Stimulated activated memory B cell treated with anti-CD40 and anti-IgM and Interleukin-4, amounts not matched to agents 10 μg/mL and 1 μg/mL and 100 μg/mL, for 72 hours (primary cell): ENCODE results near the gene DUSP8.

Experiments
- ATAC-seq: fragments of 150-1000 bp; cut with Tn5 transposase; 2 replicates; pipeline ENCODE4 v1.10.0; 2021
- H3K27ac Mint-ChIP-seq: one replicate; pipeline ENCODE4 v1.8.0; 2022; ENCODE audit warnings: mild to moderate bottlenecking, mixed read lengths
- H3K27me3 Mint-ChIP-seq: one replicate; pipeline ENCODE4 v1.8.0; 2022; ENCODE audit warnings: mixed read lengths
- H3K36me3 Mint-ChIP-seq: one replicate; pipeline ENCODE4 v1.8.0; 2022; ENCODE audit warnings: mixed read lengths
- H3K4me1 Mint-ChIP-seq: one replicate; pipeline ENCODE4 v1.8.0; 2022; ENCODE audit warnings: mixed read lengths
- H3K4me3 Mint-ChIP-seq: one replicate; pipeline ENCODE4 v1.8.0; 2022; ENCODE audit warnings: mild to moderate bottlenecking, moderate library complexity, mixed read lengths
- H3K9me3 Mint-ChIP-seq: one replicate; pipeline ENCODE4 v1.8.0; 2022; ENCODE audit warnings: mixed read lengths

Gene DUSP8

GRCh38 chr11:1540074-1540473 is 32.0 kb downstream of the DUSP8 start:
- no peak for ATAC-seq
- H3K27ac Mint-ChIP-seq: no peak overlapping the region
- H3K36me3 Mint-ChIP-seq: peaks cover 3% of the 10 kb centered on the region
- no peaks in the 10 kb centered on the region for H3K9me3 Mint-ChIP-seq
- peaks cover 12% of the 10 kb centered on the region for H3K4me1 Mint-ChIP-seq
- no peak overlapping the region for H3K4me3 Mint-ChIP-seq
- peaks cover 48% of the 10 kb centered on the region for H3K27me3 Mint-ChIP-seq

- H3K27me3 Mint-ChIP-seq: peaks cover 45% of the 10 kb centered on the region
- no peaks in the 10 kb centered on the region for H3K9me3 Mint-ChIP-seq
- H3K36me3 Mint-ChIP-seq: peaks cover 12% of the 10 kb centered on the region
- H3K4me3 Mint-ChIP-seq: no peak overlapping the region
- H3K27ac Mint-ChIP-seq: no peak overlapping the region
- ATAC-seq: no peak
- peaks cover 23% of the 10 kb centered on the region for H3K4me1 Mint-ChIP-seq
These were observed 33.9 kb downstream of the DUSP8 start for GRCh38 chr11:1538153-1538552.

- no peaks in the 10 kb centered on the region for H3K9me3 Mint-ChIP-seq
- ATAC-seq: no peak
- peaks cover 32% of the 10 kb centered on the region for H3K4me1 Mint-ChIP-seq
- peaks cover 21% of the 10 kb centered on the region for H3K36me3 Mint-ChIP-seq
- H3K27me3 Mint-ChIP-seq: peaks cover 33% of the 10 kb centered on the region
- H3K27ac Mint-ChIP-seq: no peak overlapping the region
- no peak overlapping the region for H3K4me3 Mint-ChIP-seq
These were observed 35.8 kb downstream of the DUSP8 start for GRCh38 chr11:1536065-1536843.

GRCh38 chr11:1534682-1535081 is 37.4 kb downstream of the DUSP8 start:
- Mint-ChIP-seq H3K27ac (no peak overlapping the region), H3K4me1 (peaks cover 34% of the 10 kb centered on the region), H3K36me3 (peaks cover 22% of the 10 kb centered on the region), H3K4me3 (no peak overlapping the region), H3K9me3 (no peaks in the 10 kb centered on the region), H3K27me3 (peaks cover 18% of the 10 kb centered on the region)
- ATAC-seq: no peak

GRCh38 chr11:1534171-1534570 is 37.9 kb downstream of the DUSP8 start:
- H3K4me3 Mint-ChIP-seq: no peak overlapping the region
- H3K36me3 Mint-ChIP-seq: peaks cover 22% of the 10 kb centered on the region
- no peak for ATAC-seq
- H3K4me1 Mint-ChIP-seq: peaks cover 37% of the 10 kb centered on the region
- peaks cover 13% of the 10 kb centered on the region for H3K27me3 Mint-ChIP-seq
- no peak overlapping the region for H3K27ac Mint-ChIP-seq
- no peaks in the 10 kb centered on the region for H3K9me3 Mint-ChIP-seq

- H3K4me1 Mint-ChIP-seq: peaks cover 40% of the 10 kb centered on the region
- H3K9me3 Mint-ChIP-seq: no peaks in the 10 kb centered on the region
- H3K4me3 Mint-ChIP-seq: no peak overlapping the region
- ATAC-seq: no peak
- no peak overlapping the region for H3K27ac Mint-ChIP-seq
- H3K27me3 Mint-ChIP-seq: peaks cover 4% of the 10 kb centered on the region
- H3K36me3 Mint-ChIP-seq: peaks cover 22% of the 10 kb centered on the region
These were observed 38.7 kb downstream of the DUSP8 start for GRCh38 chr11:1533342-1533725.

GRCh38 chr11:1532606-1533341 is 39.3 kb downstream of the DUSP8 start:
- no peak overlapping the region for H3K27ac Mint-ChIP-seq
- peaks cover 40% of the 10 kb centered on the region for H3K4me1 Mint-ChIP-seq
- no peak for ATAC-seq
- peaks cover 22% of the 10 kb centered on the region for H3K36me3 Mint-ChIP-seq
- no peak overlapping the region for H3K4me3 Mint-ChIP-seq
- H3K9me3 Mint-ChIP-seq: no peaks in the 10 kb centered on the region
- no peaks in the 10 kb centered on the region for H3K27me3 Mint-ChIP-seq

GRCh38 chr11:1532014-1532586 is 40.0 kb downstream of the DUSP8 start:
- Mint-ChIP-seq H3K36me3 (peaks cover 22% of the 10 kb centered on the region), H3K9me3 (no peaks in the 10 kb centered on the region), H3K27ac (no peak overlapping the region), H3K4me3 (no peak overlapping the region), H3K4me1 (peaks cover 40% of the 10 kb centered on the region), H3K27me3 (no peaks in the 10 kb centered on the region)
- no peak for ATAC-seq

- H3K4me1 Mint-ChIP-seq: peaks cover 40% of the 10 kb centered on the region
- peaks cover 22% of the 10 kb centered on the region for H3K36me3 Mint-ChIP-seq
- no peaks in the 10 kb centered on the region for H3K27me3 Mint-ChIP-seq
- H3K9me3 Mint-ChIP-seq: no peaks in the 10 kb centered on the region
- no peak overlapping the region for H3K27ac Mint-ChIP-seq
- no peak for ATAC-seq
- no peak overlapping the region for H3K4me3 Mint-ChIP-seq
These were observed 40.5 kb downstream of the DUSP8 start for GRCh38 chr11:1531449-1532013.

GRCh38 chr11:1530686-1531448 is 41.2 kb downstream of the DUSP8 start:
- Mint-ChIP-seq H3K4me1 (peaks cover 34% of the 10 kb centered on the region), H3K27ac (no peak overlapping the region), H3K9me3 (no peaks in the 10 kb centered on the region), H3K36me3 (peaks cover 22% of the 10 kb centered on the region), H3K4me3 (no peak overlapping the region), H3K27me3 (no peaks in the 10 kb centered on the region)
- no peak for ATAC-seq

- no peak for ATAC-seq
- Mint-ChIP-seq H3K27ac (no peak overlapping the region), H3K4me1 (peaks cover 24% of the 10 kb centered on the region), H3K27me3 (no peaks in the 10 kb centered on the region), H3K9me3 (no peaks in the 10 kb centered on the region), H3K36me3 (peaks cover 16% of the 10 kb centered on the region), H3K4me3 (no peak overlapping the region)
These were observed 42.3 kb downstream of the DUSP8 start for GRCh38 chr11:1529774-1530173.

GRCh38 chr11:1529286-1529685 is 42.8 kb downstream of the DUSP8 start:
- no peaks in the 10 kb centered on the region for H3K9me3 Mint-ChIP-seq
- no peak overlapping the region for H3K4me3 Mint-ChIP-seq
- H3K27ac Mint-ChIP-seq: no peak overlapping the region
- no peak for ATAC-seq
- H3K27me3 Mint-ChIP-seq: no peaks in the 10 kb centered on the region
- peaks cover 19% of the 10 kb centered on the region for H3K4me1 Mint-ChIP-seq
- peaks cover 11% of the 10 kb centered on the region for H3K36me3 Mint-ChIP-seq

- Mint-ChIP-seq H3K27ac (no peak overlapping the region), H3K36me3 (peaks cover 10% of the 10 kb centered on the region), H3K4me3 (no peak overlapping the region), H3K27me3 (no peaks in the 10 kb centered on the region), H3K9me3 (no peaks in the 10 kb centered on the region), H3K4me1 (peaks cover 21% of the 10 kb centered on the region)
- no peak for ATAC-seq
These were observed 43.4 kb downstream of the DUSP8 start for GRCh38 chr11:1528710-1529109.

GRCh38 chr11:1526785-1527184 is 45.3 kb downstream of the DUSP8 start:
- Mint-ChIP-seq H3K36me3 (peaks cover 6% of the 10 kb centered on the region), H3K27ac (no peak overlapping the region), H3K27me3 (no peaks in the 10 kb centered on the region), H3K4me1 (peaks cover 37% of the 10 kb centered on the region), H3K4me3 (no peak overlapping the region), H3K9me3 (no peaks in the 10 kb centered on the region)
- no peak for ATAC-seq

GRCh38 chr11:1523779-1524178 is 48.3 kb downstream of the DUSP8 start:
- H3K27ac Mint-ChIP-seq: peak overlapping the region; percentile 68
- no peaks in the 10 kb centered on the region for H3K36me3 Mint-ChIP-seq
- no peaks in the 10 kb centered on the region for H3K27me3 Mint-ChIP-seq
- peak; percentile 13 for ATAC-seq
- H3K9me3 Mint-ChIP-seq: no peaks in the 10 kb centered on the region
- no peak overlapping the region for H3K4me3 Mint-ChIP-seq
- peaks cover 45% of the 10 kb centered on the region for H3K4me1 Mint-ChIP-seq
